H1 (cell line): ENCODE measurements around the gene MRTO4. TPM values are rescaled to one million over a fixed set of nuclear protein-coding genes. Genes with fewer than 3 reads are reported as not detected.
"Not testable (repeated sequence)": the region's sequence is repeated elsewhere in the genome, so short reads cannot be mapped to it uniquely, and the experiment has no call there.

Source experiments
- CTCF ChIA-PET: fragments of 300-600 bp; sonication (Branson Sonifier 250); formaldehyde crosslinking; loops from one replicate; lab custom pipeline; 2021; ENCODE audit not compliant: partially characterized antibody; lab: Charles Lee
- POLR2A ChIA-PET: fragments of 300-600 bp; sonication (Branson Sonifier 250); formaldehyde crosslinking; loops from one replicate; lab custom pipeline; 2021; ENCODE audit warnings: inconsistent platforms; ENCODE audit not compliant: partially characterized antibody; lab: Charles Lee
- DNase-seq, 2 experiments: peaks; one replicate each; pipeline versions ENCODE4 v3.0.0 to v3.0.0-alpha.2; 2010 to 2022; ENCODE audit warnings: low spot score in 2 of 2, low read depth in 1 of 2, mixed read lengths in 1 of 2
- FAIRE-seq: peaks from 2 replicates; lab custom pipeline; 2011; peaks lifted over from hg19 to GRCh38; lab: Jason Lieb, UNC
- H2AFZ ChIP-seq: 2 replicates; pipeline ENCODE4 v1.8.1; 2012; ENCODE audit warnings: low read length, inconsistent platforms
- H2AK5ac ChIP-seq: 2 replicates; pipeline ENCODE4 v1.6.1; 2013; ENCODE audit warnings: low read depth, low read length
- H2BK120ac ChIP-seq: replicated peaks from 2 replicates; pipeline ENCODE3; 2013; ENCODE audit warnings: low read depth, low read length, inconsistent platforms
- H2BK12ac ChIP-seq: 2 replicates; pipeline ENCODE4 v1.6.1; 2013; ENCODE audit warnings: low read depth, low read length
- H2BK15ac ChIP-seq: 2 replicates; pipeline ENCODE4 v1.6.1; 2013; ENCODE audit warnings: low read length
- H2BK20ac ChIP-seq: 2 replicates; pipeline ENCODE4 v1.6.1; 2013; ENCODE audit warnings: low read length
- H2BK5ac ChIP-seq: 2 replicates; pipeline ENCODE4 v1.6.1; 2013; ENCODE audit warnings: low read depth, low read length
- H3K14ac ChIP-seq: 2 replicates; pipeline ENCODE4 v1.6.1; 2013; ENCODE audit warnings: inconsistent platforms; ENCODE audit not compliant: insufficient read length
- H3K18ac ChIP-seq: 2 replicates; pipeline ENCODE4 v1.6.1; 2013; ENCODE audit warnings: low read length; ENCODE audit errors: extremely low read depth
- H3K23ac ChIP-seq: 2 replicates; pipeline ENCODE4 v1.6.1; 2013; ENCODE audit warnings: inconsistent platforms; ENCODE audit not compliant: insufficient read length
- H3K23me2 ChIP-seq: 2 replicates; pipeline ENCODE4 v1.6.1; 2013; ENCODE audit warnings: low read depth, low read length
- H3K27ac ChIP-seq: 2 replicates; pipeline ENCODE4 v1.6.1; 2011; ENCODE audit warnings: low read depth, low read length, inconsistent platforms
- H3K27me3 ChIP-seq, 4 experiments: replicated peaks in 1 of 4; 1 replicate in 1 of 4; 2 replicates in 3 of 4; pipeline versions ENCODE4 v1.6.1 to v1.8.1; 2011 to 2013; ENCODE audit warnings: low read length in 3 of 4, mild to moderate bottlenecking in 3 of 4, inconsistent platforms in 2 of 4, mixed read lengths in 2 of 4, moderate library complexity in 1 of 4; ENCODE audit not compliant: control insufficient read depth in 3 of 4, insufficient read depth in 3 of 4; ENCODE audit errors: extremely low read depth in 1 of 4
- H3K36me3 ChIP-seq, 4 experiments: 2 replicates each; pipeline versions ENCODE4 v1.6.1 to v1.8.1; 2011 to 2013; ENCODE audit warnings: mild to moderate bottlenecking in 4 of 4, low read length in 3 of 4, moderate library complexity in 2 of 4, control low read depth in 1 of 4, inconsistent platforms in 1 of 4; ENCODE audit not compliant: insufficient read depth in 4 of 4, control insufficient read depth in 2 of 4
- H3K4ac ChIP-seq: replicated peaks from 2 replicates; pipeline ENCODE3; 2013; ENCODE audit warnings: low read length, low read depth, mixed read lengths, inconsistent platforms; ENCODE audit not compliant: insufficient read length
- H3K4me1 ChIP-seq, 4 experiments: replicated peaks in 1 of 4; 1 replicate in 1 of 4; 2 replicates in 3 of 4; pipeline versions ENCODE4 v1.6.1 to v1.8.1; 2011 to 2013; ENCODE audit warnings: low read length in 3 of 4, inconsistent platforms in 2 of 4, mixed read lengths in 1 of 4; ENCODE audit not compliant: insufficient read depth in 4 of 4, control insufficient read depth in 3 of 4
- H3K4me2 ChIP-seq, 2 experiments: 2 replicates each; pipeline versions ENCODE4 v1.6.1 to v1.8.1; 2011 to 2013; ENCODE audit warnings: low read depth in 2 of 2, low read length in 2 of 2, control low read depth in 1 of 2, inconsistent platforms in 1 of 2, mild to moderate bottlenecking in 1 of 2; ENCODE audit not compliant: insufficient read depth in 1 of 2
- H3K4me3 ChIP-seq, 4 experiments: fragments of 200-600, 300-600 bp in 1 of 4; sonication (generic), shearing (Covaris generic), sonication (Bioruptor Twin) in 1 of 4; 2 replicates each; pipeline versions ENCODE4 v1.5.1 to v1.8.1; 2011 to 2016; ENCODE audit warnings: low read length in 4 of 4, low read depth in 3 of 4, control low read depth in 2 of 4, inconsistent platforms in 2 of 4, mild to moderate bottlenecking in 2 of 4, mixed read lengths in 1 of 4, moderate library complexity in 1 of 4; ENCODE audit not compliant: insufficient read depth in 2 of 4; ENCODE audit errors: extremely low read depth in 1 of 4
- H3K56ac ChIP-seq: replicated peaks from 2 replicates; pipeline ENCODE3; 2013; ENCODE audit warnings: low read depth, mild to moderate bottlenecking, mixed read lengths, low read length, inconsistent platforms; ENCODE audit not compliant: insufficient read length
- H3K79me1 ChIP-seq: 2 replicates; pipeline ENCODE4 v1.6.1; 2013; ENCODE audit warnings: low read depth, low read length, control low read depth
- H3K79me2 ChIP-seq, 2 experiments: 2 replicates each; pipeline versions ENCODE4 v1.6.1 to v1.8.1; 2012 to 2013; ENCODE audit warnings: low read length in 2 of 2, mild to moderate bottlenecking in 2 of 2, inconsistent platforms in 1 of 2; ENCODE audit not compliant: insufficient read depth in 2 of 2, control insufficient read depth in 1 of 2
- H3K9ac ChIP-seq, 4 experiments: replicated peaks in 1 of 4; 1 replicate in 1 of 4; 2 replicates in 3 of 4; pipeline versions ENCODE4 v1.6.1 to v1.8.1; 2011 to 2013; ENCODE audit warnings: low read depth in 3 of 4, low read length in 3 of 4, control low read depth in 2 of 4, mild to moderate bottlenecking in 2 of 4, moderate library complexity in 2 of 4, inconsistent platforms in 1 of 4; ENCODE audit errors: extremely low read depth in 1 of 4
- H3K9me3 ChIP-seq, 2 experiments: 2 replicates each; pipeline versions ENCODE4 v1.6.1 to v1.8.1; 2012 to 2013; ENCODE audit warnings: mild to moderate bottlenecking in 2 of 2, moderate library complexity in 2 of 2, control low read depth in 1 of 2, inconsistent platforms in 1 of 2, low read depth in 1 of 2, low read length in 1 of 2, mixed read lengths in 1 of 2; ENCODE audit not compliant: insufficient read depth in 2 of 2
- H4K20me1 ChIP-seq, 2 experiments: replicated peaks in 1 of 2; 2 replicates each; pipeline versions ENCODE3 to v1.8.1; 2011 to 2013; ENCODE audit warnings: inconsistent platforms in 2 of 2, low read length in 2 of 2, mild to moderate bottlenecking in 1 of 2; ENCODE audit not compliant: insufficient read depth in 2 of 2, control insufficient read depth in 1 of 2
- H4K5ac ChIP-seq: 2 replicates; pipeline ENCODE4 v1.6.1; 2013; ENCODE audit warnings: low read length, low read depth, mixed read lengths, inconsistent platforms; ENCODE audit not compliant: insufficient read length
- H4K8ac ChIP-seq: 2 replicates; pipeline ENCODE4 v1.8.0; 2013; ENCODE audit warnings: mild to moderate bottlenecking, moderate library complexity, low read length, inconsistent platforms; ENCODE audit not compliant: insufficient read depth; ENCODE audit errors: extremely low read depth
- H4K91ac ChIP-seq: replicated peaks from 2 replicates; pipeline ENCODE3; 2013; ENCODE audit warnings: low read length, mixed read lengths, inconsistent platforms; ENCODE audit not compliant: insufficient read length
- WGBS, 2 experiments: shearing (Covaris generic) in 1 of 2; methylation state at CpG; one replicate each; pipeline versions ENCODE4 v1.1.6 to v1.1.7; 2013 to 2015; ENCODE audit warnings: low lambda C conversion rate in 2 of 2, mixed read lengths in 2 of 2, inconsistent platforms in 1 of 2, low coverage in 1 of 2, missing lambda C conversion rate in 1 of 2; ENCODE audit not compliant: insufficient replicate concordance in 2 of 2, insufficient coverage in 1 of 2, insufficient read length in 1 of 2; ENCODE audit errors: extremely low coverage in 1 of 2, missing lambda C conversion rate in 1 of 2; 5-methylcytosine and 5-hydroxymethylcytosine counted together
- polyA plus RNA-seq, 7 experiments: library from polyadenylated mRNA; depleted of rRNA in 3 of 7; stranded (reverse) in 5 of 7; unstranded in 2 of 7; fragments of >200 nt in 5 of 7; fragments of 200-250 nt in 2 of 7; gene quantifications; 1 replicate in 5 of 7; 2 replicates in 1 of 7; 4 replicates in 1 of 7; pipeline versions ENCODE4 v1.2.1 to v1.2.3, GENCODE V29; 2011 to 2013; ENCODE audit warnings: missing spikeins in 2 of 7, mixed read lengths in 2 of 7
- total RNA-seq: library from RNA; stranded (reverse); fragmentation: NEBNext Ultra II Directional; extraction: Animal tissue kit (Norgen Biotek cat#: 25700); gene quantifications from 2 replicates; pipeline ENCODE4 v1.2.1, GENCODE V29; 2021

Gene MRTO4
- total and polyA plus RNA-seq, 2 of the 8 experiments (the other 6 are each of a cell fraction or from before 2014, with no cell fraction given): 36.9 to 64.3 TPM

DNA sequence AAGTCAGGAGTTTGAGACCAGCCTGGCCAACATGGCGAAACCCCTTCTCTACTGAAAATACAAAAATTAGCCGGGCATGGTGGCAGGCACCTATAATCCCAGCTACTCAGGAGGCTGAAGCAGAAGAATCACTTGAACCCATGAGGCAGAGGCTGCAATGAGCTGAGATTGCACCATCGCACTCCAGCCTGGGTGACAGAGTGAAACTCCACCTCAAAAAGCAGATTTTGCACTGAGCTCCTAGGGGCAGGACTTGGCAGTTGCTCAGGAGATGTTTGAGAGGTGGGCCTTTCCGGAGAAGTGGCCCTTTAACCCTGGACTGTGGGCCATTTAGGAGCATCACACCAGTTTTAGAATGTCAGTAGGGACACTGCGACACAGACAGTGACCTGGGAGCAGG is 4.7 kb downstream of the MRTO4 start:
- H2AK5ac ChIP-seq, H2BK120ac ChIP-seq, DNase-seq, H2BK12ac ChIP-seq, H4K5ac ChIP-seq, H2AFZ ChIP-seq, H3K27ac ChIP-seq, H3K23me2 ChIP-seq, H3K9ac ChIP-seq, H4K91ac ChIP-seq, H3K56ac ChIP-seq, H2BK20ac ChIP-seq, H3K9me3 ChIP-seq, H3K4ac ChIP-seq, FAIRE-seq, H2BK15ac ChIP-seq, H3K27me3 ChIP-seq, H3K4me3 ChIP-seq, H2BK5ac ChIP-seq, H3K4me2 ChIP-seq, H3K18ac ChIP-seq, H3K23ac ChIP-seq, H3K14ac ChIP-seq: not testable (repeated sequence)
- 92% methylated on average over 5 of the region's 5 CpGs; no CpG with 5 or more reads in 1 of the 2 experiments for WGBS, 2 experiments
- ChIA-PET CTCF (interaction anchor here (0.6 to 1.0 kb wide), 3 partner anchors 9 to 182 kb away, joined by 3 to 6 read pairs (median 3); no protein-coding TSS in a partner anchor), POLR2A (interaction anchor here (0.9 to 2.3 kb wide), 4 partner anchors 9 to 401 kb away, joined by 3 to 10 read pairs (median 3); no protein-coding TSS in a partner anchor)
- Histone ChIP-seq H3K4me1 (peaks cover 0 to 10% (median 6%) of the 10 kb centered on the region in 4 experiments; a peak in 5 of 7 replicates), H3K79me1 (peaks cover 14% of the 10 kb centered on the region), H3K79me2 (peaks cover 23 to 45% of the 10 kb centered on the region in 2 experiments), H3K36me3 (peaks cover 39 to 59% (median 51%) of the 10 kb centered on the region in 4 experiments), H4K20me1 (peaks cover 12 to 33% of the 10 kb centered on the region in 2 experiments), H4K8ac (0 out of 2 replicates have a peak overlapping the region, but pooled peaks have one; percentile 35)
